ENCODE measurements around the gene AATF. TPM values are rescaled to one million over a fixed set of nuclear protein-coding genes. Genes with fewer than 3 reads are reported as not detected.
A peak's percentile ranks its signal among the peaks of the same experiment; 100 is the strongest.

Gene AATF
- total RNA-seq, 2 donors from 2014 or later: 95.0 to 114 TPM

DNA sequence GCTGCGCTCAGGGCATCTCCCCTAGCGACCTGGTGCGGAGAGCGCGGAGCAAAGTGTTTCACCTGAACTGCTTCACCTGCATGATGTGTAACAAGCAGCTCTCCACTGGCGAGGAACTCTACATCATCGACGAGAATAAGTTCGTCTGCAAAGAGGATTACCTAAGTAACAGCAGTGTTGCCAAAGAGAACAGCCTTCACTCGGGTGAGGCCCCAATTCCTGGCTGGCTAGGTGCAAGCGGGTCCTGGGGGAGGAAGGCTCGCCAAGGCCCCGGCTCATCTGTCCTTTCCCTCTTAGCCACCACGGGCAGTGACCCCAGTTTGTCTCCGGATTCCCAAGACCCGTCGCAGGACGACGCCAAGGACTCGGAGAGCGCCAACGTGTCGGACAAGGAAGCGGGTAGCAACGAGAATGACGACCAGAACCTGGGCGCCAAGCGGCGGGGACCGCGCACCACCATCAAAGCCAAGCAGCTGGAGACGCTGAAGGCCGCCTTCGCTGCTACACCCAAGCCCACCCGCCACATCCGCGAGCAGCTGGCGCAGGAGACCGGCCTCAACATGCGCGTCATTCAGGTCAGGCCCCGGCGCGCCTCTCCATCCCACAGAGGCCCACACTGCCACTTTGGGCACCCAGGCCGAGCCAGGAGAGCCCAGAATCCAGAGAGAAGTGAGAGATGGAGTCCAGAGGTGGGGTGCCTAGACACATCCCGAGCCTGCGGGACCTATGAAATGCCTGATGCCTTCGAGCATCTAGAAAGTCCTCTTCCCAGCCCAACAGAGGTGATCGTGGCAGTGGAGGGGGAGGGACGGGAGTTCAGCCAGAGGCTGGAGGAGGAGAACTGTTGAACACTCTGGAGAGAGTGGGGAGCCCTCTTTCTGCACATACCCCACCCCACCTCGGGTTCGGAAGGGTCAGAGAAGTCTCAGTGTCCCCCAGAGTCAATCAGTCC, 8.2 kb upstream of the AATF start:
- ATAC-seq: no peak
- no peak for DNase-seq (ENCODE audit: low spot score)
- Mint-ChIP-seq H3K4me1 (ENCODE audit: low read depth in 2 of 2) (peaks cover 29 to 38% of the 10 kb centered on the region in 2 donors), H3K4me3 (peak overlapping the region; percentile 56), H3K27me3 (peaks cover 52 to 68% of the 10 kb centered on the region in 2 donors), H3K9me3 (no peaks in the 10 kb centered on the region), H3K36me3 (no peaks in the 10 kb centered on the region), H3K27ac (no peak overlapping the region)

GRCh38 chr17:36941265-36942010, 7.3 kb upstream of the AATF start:
- Mint-ChIP-seq H3K27ac (no peak overlapping the region), H3K4me3 (peak overlapping the region; percentile 56), H3K27me3 (peaks cover 50 to 73% of the 10 kb centered on the region in 2 donors), H3K4me1 (ENCODE audit: low read depth in 2 of 2) (peaks cover 29 to 35% of the 10 kb centered on the region in 2 donors), H3K9me3 (no peaks in the 10 kb centered on the region), H3K36me3 (no peaks in the 10 kb centered on the region)
- peak in 1 of 2 donors; percentile 2 for ATAC-seq
- no peak for DNase-seq (ENCODE audit: low spot score)

GRCh38 chr17:36942019-36942599, 6.6 kb upstream of the AATF start:
- no peaks in the 10 kb centered on the region for H3K9me3 Mint-ChIP-seq
- peaks cover 53 to 77% of the 10 kb centered on the region in 2 donors for H3K27me3 Mint-ChIP-seq
- peaks cover 29 to 32% of the 10 kb centered on the region in 2 donors for H3K4me1 Mint-ChIP-seq (ENCODE audit: low read depth in 2 of 2)
- DNase-seq (ENCODE audit: low spot score) (no peak), ATAC-seq (peak; percentile 59 to 80)
- H3K27ac Mint-ChIP-seq: no peak overlapping the region
- peak overlapping the region; percentile 56 for H3K4me3 Mint-ChIP-seq
- no peaks in the 10 kb centered on the region for H3K36me3 Mint-ChIP-seq

DNA sequence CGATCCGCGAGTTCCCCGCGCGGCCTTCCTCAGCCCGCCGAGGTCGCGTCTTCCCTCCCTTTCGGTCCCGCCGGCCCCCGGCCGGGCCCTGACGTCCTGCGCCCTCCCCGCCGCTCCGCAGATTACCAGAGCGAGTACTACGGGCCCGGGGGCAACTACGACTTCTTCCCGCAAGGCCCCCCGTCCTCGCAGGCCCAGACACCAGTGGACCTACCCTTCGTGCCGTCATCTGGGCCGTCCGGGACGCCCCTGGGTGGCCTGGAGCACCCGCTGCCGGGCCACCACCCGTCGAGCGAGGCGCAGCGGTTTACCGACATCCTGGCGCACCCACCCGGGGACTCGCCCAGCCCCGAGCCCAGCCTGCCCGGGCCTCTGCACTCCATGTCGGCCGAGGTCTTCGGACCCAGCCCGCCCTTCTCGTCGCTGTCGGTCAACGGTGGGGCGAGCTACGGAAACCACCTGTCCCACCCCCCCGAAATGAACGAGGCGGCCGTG, 6.1 kb upstream of the AATF start:
- H3K4me1 Mint-ChIP-seq (ENCODE audit: low read depth in 2 of 2): peaks cover 27 to 30% of the 10 kb centered on the region in 2 donors
- no peaks in the 10 kb centered on the region for H3K9me3 Mint-ChIP-seq
- peaks cover 48 to 77% of the 10 kb centered on the region in 2 donors for H3K27me3 Mint-ChIP-seq
- ATAC-seq (peak; percentile 54 to 59), DNase-seq (ENCODE audit: low spot score) (no peak)
- H3K27ac Mint-ChIP-seq: no peak overlapping the region
- no peaks in the 10 kb centered on the region for H3K36me3 Mint-ChIP-seq
- H3K4me3 Mint-ChIP-seq: no peak overlapping the region

DNA sequence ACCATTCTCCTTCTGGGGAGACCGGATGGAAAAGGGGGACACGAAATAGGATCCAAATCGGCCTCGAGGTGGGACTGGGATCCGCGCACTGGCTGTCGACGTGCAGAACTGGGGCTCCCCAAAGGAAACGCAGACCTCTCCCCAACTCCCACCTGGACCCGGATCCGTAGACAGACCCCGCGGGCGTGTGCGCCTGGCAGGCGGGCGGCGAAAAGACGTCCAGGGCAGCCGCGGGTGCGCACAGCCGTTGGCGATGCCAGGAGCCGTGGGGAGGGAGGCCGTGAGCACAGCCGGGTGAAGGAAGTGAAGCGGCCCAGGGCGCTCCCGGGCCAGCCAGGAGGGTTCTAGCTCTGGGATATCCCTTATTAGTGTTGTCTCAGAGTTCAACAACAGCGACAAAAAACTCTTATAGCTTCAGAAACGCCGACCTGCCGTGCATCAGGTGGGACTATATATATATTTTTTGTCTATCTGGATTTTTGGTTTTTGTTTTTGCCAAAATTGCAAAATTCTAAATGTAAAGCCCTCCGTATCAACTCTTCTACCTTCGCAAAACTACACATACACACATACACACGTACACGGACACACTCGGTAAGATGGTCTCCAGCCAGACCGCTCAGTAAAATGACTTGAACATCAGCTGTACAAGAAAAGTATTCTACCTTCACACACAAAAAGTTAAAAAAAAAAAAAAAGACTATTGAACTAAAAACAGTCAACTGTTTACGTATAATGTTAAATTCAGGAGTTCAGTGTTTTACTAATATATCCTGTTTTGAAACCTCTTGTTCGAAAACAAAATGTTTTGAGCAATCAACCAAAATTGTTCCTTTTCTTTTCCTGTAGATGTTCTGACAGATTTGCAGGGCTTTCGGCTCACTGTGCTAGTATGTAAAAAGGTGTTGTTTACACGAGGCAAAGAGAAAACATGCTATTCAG, 5.2 kb upstream of the AATF start:
- DNase-seq (ENCODE audit: low spot score): no peak

DNA sequence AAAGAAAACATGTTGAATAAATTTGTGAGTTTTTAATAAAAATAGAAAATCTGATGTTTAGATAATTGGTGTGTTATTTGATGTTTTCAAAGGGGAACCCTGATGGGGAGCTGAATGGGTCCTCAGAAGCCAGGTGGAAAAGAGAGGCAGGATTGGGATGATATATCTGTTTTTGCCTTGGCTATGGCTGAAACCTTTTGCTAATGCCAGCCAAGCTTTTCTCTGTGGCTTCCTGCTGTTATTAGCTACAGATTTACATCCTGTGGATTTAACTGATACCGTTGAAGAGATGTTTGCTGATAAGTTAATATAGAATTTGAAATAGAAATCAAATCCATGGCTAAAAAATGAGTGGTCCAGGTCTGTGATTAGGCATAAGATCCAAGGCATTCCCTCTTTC, 4.2 kb upstream of the AATF start:
- no peak overlapping the region for H3K27ac Mint-ChIP-seq
- peaks cover 36 to 63% of the 10 kb centered on the region in 2 donors for H3K27me3 Mint-ChIP-seq
- no peak for DNase-seq (ENCODE audit: low spot score)
- no peak overlapping the region for H3K4me3 Mint-ChIP-seq
- ATAC-seq: no peak
- no peaks in the 10 kb centered on the region for H3K9me3 Mint-ChIP-seq
- peaks cover 3% of the 10 kb centered on the region for H3K36me3 Mint-ChIP-seq
- peaks cover 30 to 37% of the 10 kb centered on the region in 2 donors for H3K4me1 Mint-ChIP-seq (ENCODE audit: low read depth in 2 of 2)

More for the DNA sequence above, 5.2 kb upstream of the AATF start:
- Mint-ChIP-seq H3K4me1 (ENCODE audit: low read depth in 2 of 2) (peaks cover 27 to 34% of the 10 kb centered on the region in 2 donors), H3K36me3 (no peaks in the 10 kb centered on the region), H3K27me3 (peaks cover 42 to 71% of the 10 kb centered on the region in 2 donors), H3K4me3 (peak overlapping the region; percentile 8), H3K27ac (no peak overlapping the region), H3K9me3 (no peaks in the 10 kb centered on the region)
- no peak for ATAC-seq

GRCh38 chr17:36945140-36945539, 3.6 kb upstream of the AATF start:
- peaks cover 33 to 38% of the 10 kb centered on the region in 2 donors for H3K4me1 Mint-ChIP-seq (ENCODE audit: low read depth in 2 of 2)
- no peak for DNase-seq (ENCODE audit: low spot score)
- H3K27ac Mint-ChIP-seq: no peak overlapping the region
- H3K9me3 Mint-ChIP-seq: no peaks in the 10 kb centered on the region
- peaks cover 33 to 57% of the 10 kb centered on the region in 2 donors for H3K27me3 Mint-ChIP-seq
- H3K4me3 Mint-ChIP-seq: no peak overlapping the region
- H3K36me3 Mint-ChIP-seq: peaks cover 6% of the 10 kb centered on the region
- no peak for ATAC-seq

GRCh38 chr17:36945959-36946725, 2.6 kb upstream of the AATF start:
- Mint-ChIP-seq H3K4me3 (no peak overlapping the region), H3K36me3 (peaks cover 6% of the 10 kb centered on the region), H3K27ac (no peak overlapping the region), H3K27me3 (peaks cover 26 to 49% of the 10 kb centered on the region in 2 donors), H3K4me1 (ENCODE audit: low read depth in 2 of 2) (peaks cover 40 to 46% of the 10 kb centered on the region in 2 donors), H3K9me3 (no peaks in the 10 kb centered on the region)
- ATAC-seq (no peak), DNase-seq (ENCODE audit: low spot score) (no peak)

GRCh38 chr17:36946726-36947091, 2.0 kb upstream of the AATF start:
- ATAC-seq (no peak), DNase-seq (ENCODE audit: low spot score) (no peak)
- no peak overlapping the region for H3K4me3 Mint-ChIP-seq
- peaks cover 6% of the 10 kb centered on the region for H3K36me3 Mint-ChIP-seq
- H3K9me3 Mint-ChIP-seq: no peaks in the 10 kb centered on the region
- peaks cover 34 to 41% of the 10 kb centered on the region in 2 donors for H3K4me1 Mint-ChIP-seq (ENCODE audit: low read depth in 2 of 2)
- H3K27ac Mint-ChIP-seq: no peak overlapping the region
- H3K27me3 Mint-ChIP-seq: peaks cover 20 to 44% of the 10 kb centered on the region in 2 donors

DNA sequence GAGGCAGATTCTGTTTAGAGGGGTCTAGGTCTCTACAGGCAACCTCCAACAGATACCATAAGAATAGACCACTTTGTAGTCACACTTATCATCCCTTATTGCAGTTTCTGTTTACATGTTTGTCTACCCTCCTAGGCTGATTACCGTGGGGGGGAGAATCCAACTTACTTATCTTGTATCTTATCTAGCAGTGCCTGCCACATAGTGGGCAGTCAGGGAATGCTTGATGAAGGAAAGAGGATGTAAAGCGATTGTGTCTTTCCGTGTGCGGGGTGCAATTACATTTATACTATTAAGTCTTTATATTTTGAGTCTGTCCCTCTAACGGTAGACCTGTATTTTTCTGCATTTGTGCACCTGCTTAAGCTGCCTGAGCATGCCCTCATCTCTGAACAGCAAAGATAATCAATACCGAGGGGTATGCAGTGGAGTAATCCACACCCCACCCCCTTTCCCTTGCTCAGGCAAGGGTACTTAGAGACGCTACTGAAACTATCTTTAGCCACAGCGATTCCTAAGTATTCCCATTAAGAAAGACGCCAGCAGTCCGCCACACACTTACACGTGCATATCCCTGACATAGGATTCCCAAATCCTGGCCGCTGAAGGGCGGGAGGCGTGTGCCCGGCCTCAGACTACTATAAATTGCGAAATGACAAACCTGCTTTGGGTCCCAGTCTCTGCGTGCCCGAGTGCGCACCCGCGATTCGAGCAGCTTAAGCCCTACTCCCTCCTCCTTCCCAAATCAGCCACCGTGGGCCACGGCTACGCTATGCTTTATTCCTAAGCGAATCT, 635 bp upstream of the AATF start:
- peaks cover 20% of the 10 kb centered on the region for H3K36me3 Mint-ChIP-seq
- H3K4me1 Mint-ChIP-seq (ENCODE audit: low read depth in 2 of 2): peaks cover 46 to 54% of the 10 kb centered on the region in 2 donors
- H3K27me3 Mint-ChIP-seq: peaks cover 19 to 41% of the 10 kb centered on the region in 2 donors
- DNase-seq (ENCODE audit: low spot score): no peak
- peak overlapping the region; percentile 81 to 95 for H3K27ac Mint-ChIP-seq
- peak in 1 of 2 donors; percentile 64 for ATAC-seq
- no peaks in the 10 kb centered on the region for H3K9me3 Mint-ChIP-seq
- H3K4me3 Mint-ChIP-seq: peak overlapping the region; percentile 94

GRCh38 chr17:36949461-36949927, 740 bp downstream of the AATF start:
- peak overlapping the region; percentile 81 to 95 for H3K27ac Mint-ChIP-seq
- peaks cover 46 to 51% of the 10 kb centered on the region in 2 donors for H3K4me1 Mint-ChIP-seq (ENCODE audit: low read depth in 2 of 2)
- H3K9me3 Mint-ChIP-seq: no peaks in the 10 kb centered on the region
- no peak for DNase-seq (ENCODE audit: low spot score)
- peak overlapping the region; percentile 94 for H3K4me3 Mint-ChIP-seq
- H3K27me3 Mint-ChIP-seq: peaks cover 12 to 29% of the 10 kb centered on the region in 2 donors
- no peak for ATAC-seq
- H3K36me3 Mint-ChIP-seq: peaks cover 31% of the 10 kb centered on the region
